NCI-H2029 treated with DMSO at 0.1 percent for 48 hours (cell line): Measurements from ENCODE around the gene AGT.
"Not testable (repeated sequence)": the region's sequence is repeated elsewhere in the genome, so short reads cannot be mapped to it uniquely, and the experiment has no call there.

Experiments
- DNase-seq: peaks from one replicate; lab custom pipeline; 2025; lab: John Stamatoyannopoulos, UW

AGT gene

GRCh38 chr1:230744382-230744781 lies 30.5 kb upstream of the AGT start:
- no peak for DNase-seq

DNA sequence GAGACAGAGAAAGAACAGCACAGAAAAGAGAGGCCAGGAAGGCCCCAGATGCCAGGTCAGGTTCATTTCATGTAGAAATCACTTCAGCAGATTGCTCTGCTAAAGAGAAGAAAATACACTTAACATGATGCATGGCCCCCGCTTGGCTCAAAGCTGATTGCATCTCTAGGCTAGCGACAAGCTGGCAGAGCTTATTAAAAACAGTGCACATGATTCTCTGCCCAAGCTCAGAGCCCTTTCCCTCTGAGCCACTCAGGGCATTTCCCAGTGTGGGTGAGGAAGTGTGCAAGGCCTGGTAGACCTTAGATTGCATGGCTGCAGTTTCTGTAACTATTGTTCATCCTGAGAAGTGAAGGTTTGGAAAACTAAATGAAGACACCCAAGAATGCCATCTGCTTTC lies 30.0 kb upstream of the AGT start:
- DNase-seq: no peak

DNA sequence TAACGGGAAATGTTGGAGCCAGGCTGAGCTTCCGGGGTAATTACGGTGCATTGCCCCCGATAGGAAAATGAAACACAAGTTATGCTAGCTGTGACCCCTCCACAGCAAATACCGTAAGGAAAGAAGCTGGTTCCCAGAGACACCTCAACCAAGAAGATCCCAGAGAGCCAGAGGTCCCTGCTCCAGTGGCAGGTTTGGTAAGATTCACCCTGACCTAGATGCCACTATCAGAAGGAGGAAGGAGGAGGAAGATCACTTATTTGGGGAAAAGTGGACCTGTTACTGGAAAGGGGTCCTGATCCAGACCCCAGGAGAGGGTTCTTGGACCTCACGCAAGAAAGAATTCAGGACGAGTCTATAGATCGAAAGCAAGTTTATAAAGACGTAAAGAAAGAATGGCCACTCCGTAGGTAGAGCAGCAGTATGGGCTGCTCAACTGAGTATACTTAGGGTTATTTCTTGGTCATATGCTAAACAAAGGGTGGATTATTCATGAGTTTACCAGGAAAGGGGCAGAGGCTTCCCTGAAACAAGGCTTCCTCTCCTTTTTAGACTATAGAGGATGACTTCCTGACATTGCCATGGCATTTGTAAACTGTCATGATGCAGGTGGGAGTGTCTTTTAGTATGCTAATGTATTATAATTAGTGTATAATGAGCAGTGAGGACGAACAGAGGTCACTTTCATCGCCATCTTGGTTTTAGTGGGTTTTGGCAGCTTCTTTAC lies 25.8 kb upstream of the AGT start:
- DNase-seq: no peak

GRCh38 chr1:230737622-230738262 lies 23.8 kb upstream of the AGT start:
- DNase-seq: no peak

DNA sequence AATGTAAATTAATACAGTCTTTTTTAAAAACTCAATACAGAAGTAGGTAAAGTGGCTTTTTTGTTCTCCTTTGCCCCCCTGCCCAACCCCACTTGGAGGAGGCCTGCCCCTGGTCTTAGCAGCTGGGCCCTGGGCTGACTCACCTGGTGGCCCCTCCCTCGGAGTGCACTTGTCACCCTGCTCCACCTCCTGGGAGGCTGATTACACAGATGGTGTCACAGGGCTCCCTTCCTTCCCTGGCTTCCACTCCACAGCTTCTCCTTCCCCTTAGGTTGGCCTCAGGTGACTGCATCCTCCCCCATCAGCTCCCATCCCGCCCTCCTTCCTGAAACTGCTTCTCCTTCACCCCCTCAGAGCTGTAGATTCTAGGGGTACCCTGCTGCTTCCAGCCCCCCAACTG lies 21.5 kb upstream of the AGT start:
- peak; percentile 33 for DNase-seq

GRCh38 chr1:230730977-230731376 lies 17.1 kb upstream of the AGT start:
- DNase-seq: peak; percentile 28

GRCh38 chr1:230728710-230729392 lies 14.9 kb upstream of the AGT start:
- no peak for DNase-seq

DNA sequence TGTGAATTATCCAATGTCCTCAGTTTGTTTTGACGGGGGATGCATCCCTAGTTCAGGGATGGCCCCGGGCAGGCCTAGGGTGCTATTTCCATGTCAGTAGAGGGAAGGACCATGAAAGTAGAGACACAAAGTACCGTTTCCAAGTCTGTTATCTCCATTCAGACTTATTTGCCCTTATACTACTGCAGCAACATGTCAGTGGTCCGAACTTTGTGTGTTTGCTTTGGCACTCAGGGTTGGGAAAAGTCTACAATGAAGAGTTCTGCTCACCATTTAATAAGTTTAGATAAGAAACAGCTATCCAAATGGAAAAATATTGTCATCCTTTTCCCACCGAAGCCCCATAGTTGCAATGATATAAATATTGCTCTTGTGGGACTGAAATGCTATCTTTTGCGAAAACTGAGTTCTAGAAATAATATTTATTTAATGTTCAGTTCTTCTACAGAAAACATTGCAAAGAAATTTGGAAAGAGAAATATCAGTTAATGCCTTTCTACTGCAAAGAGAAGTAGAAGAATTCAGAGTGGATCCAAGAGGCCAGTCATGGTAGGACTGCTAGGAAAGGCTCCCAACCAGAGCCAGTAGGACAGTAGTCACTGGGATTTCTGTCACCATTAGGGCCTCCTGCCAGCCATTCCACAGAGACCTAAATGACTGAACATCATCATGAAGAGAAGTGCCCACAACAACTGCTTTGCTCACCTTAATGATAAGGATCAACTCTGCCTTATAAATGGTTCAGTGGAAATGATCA lies 11.5 kb upstream of the AGT start:
- no peak for DNase-seq

- DNase-seq: not testable (repeated sequence)
Observed at GRCh38 chr1:230721849-230722522, 8.1 kb upstream of the AGT start.

GRCh38 chr1:230717251-230717650 lies 3.3 kb upstream of the AGT start:
- no peak for DNase-seq

DNA sequence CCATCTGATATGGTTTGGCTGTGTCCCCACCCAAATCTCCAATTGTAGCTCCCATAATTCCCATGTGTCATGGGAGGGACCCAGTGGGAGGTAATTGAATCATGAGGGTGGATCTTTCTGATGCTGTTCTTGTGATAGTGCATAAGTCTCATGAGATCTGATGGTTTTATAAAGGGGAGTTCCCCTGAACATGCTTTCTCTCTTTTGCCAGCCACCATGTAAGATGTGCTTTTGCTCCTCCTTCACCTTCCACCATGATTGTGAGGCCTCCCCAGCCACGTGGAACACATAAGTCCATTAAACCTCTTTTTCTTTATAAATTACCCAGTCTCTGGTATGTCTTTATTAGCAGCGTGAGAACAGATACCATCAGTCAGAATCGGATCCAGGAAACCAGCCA lies 2.5 kb upstream of the AGT start:
- DNase-seq: not testable (repeated sequence)

DNA sequence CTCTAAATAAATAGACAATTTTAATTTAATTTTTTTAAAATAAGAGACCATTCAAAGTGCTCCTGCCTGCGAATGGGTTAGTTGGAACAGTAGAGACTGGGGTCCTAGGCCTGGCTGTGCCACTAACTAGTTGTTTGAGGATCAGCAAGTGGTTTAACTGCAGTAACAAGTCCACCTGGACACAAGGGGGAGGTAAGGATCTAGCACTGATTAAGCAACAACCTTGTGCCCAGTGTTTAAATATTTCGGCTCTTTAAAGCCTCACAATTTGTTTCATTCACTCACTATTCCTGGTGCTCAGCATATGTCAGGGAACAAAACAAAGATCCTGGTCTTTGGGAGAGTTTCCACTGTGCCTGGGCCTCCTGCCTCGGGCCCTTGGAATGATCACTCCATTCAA lies 1.6 kb upstream of the AGT start:
- no peak for DNase-seq

- DNase-seq: no peak
Observed at GRCh38 chr1:230713547-230713914, 391 bp downstream of the AGT start.

DNA sequence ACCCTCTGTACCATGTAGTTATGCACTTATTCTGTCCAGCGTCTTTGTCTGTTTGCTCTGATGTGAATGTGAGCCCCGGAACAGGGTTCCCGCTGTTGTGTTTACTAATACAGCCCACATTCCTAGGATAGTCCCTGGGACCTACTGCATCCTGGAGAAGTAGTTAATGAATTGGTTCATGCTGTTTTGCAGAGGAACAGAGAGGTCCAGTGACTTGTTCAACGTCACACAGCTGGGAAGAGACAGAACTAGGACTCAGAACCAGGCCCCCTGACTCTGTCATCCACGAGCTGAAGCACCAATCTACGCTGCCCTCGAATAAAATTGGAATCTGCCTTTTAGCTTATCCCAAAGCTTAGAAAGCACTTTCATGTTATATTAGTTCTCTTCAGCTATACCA lies 784 bp downstream of the AGT start:
- DNase-seq: no peak

GRCh38 chr1:230712470-230712942 lies 1.4 kb downstream of the AGT start:
- no peak for DNase-seq

DNA sequence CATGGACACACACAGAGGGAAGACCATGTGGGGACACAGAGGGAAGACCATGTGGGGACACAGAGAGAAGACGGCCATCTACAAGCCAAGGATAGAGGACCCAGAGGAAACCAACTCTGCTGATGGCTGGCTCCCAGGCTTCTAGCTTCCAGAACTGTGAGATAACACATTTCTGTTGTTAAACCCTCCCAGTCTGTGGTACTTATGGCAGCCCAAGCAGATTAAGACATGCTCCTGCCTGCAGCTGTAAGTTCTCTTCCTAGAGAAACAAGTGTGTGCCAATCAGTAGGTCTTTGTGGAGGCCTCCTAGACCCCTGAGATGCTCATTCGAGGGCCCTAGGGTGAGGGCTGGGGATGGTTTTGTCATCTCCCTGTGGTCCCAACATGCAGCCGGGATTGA lies 2.7 kb downstream of the AGT start:
- no peak for DNase-seq

DNA sequence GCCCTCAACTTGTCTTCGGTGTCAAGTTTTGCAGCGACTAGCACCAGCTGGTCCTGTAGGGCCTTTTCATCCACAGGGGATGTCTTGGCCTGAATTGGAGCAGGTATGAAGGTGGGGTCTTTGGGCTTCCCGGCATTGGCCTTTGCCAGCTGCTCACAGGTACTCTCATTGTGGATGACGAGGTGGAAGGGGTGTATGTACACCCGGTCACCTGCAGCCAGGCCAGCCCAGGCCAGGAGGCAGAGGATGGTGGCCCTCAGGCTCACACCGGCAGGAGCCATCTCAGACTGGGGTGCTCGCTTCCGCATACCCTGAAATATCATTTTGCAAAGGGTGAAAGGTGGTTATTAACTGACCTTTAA lies 3.4 kb downstream of the AGT start:
- DNase-seq: no peak

GRCh38 chr1:230709619-230710542 lies 4.0 kb downstream of the AGT start:
- no peak for DNase-seq

DNA sequence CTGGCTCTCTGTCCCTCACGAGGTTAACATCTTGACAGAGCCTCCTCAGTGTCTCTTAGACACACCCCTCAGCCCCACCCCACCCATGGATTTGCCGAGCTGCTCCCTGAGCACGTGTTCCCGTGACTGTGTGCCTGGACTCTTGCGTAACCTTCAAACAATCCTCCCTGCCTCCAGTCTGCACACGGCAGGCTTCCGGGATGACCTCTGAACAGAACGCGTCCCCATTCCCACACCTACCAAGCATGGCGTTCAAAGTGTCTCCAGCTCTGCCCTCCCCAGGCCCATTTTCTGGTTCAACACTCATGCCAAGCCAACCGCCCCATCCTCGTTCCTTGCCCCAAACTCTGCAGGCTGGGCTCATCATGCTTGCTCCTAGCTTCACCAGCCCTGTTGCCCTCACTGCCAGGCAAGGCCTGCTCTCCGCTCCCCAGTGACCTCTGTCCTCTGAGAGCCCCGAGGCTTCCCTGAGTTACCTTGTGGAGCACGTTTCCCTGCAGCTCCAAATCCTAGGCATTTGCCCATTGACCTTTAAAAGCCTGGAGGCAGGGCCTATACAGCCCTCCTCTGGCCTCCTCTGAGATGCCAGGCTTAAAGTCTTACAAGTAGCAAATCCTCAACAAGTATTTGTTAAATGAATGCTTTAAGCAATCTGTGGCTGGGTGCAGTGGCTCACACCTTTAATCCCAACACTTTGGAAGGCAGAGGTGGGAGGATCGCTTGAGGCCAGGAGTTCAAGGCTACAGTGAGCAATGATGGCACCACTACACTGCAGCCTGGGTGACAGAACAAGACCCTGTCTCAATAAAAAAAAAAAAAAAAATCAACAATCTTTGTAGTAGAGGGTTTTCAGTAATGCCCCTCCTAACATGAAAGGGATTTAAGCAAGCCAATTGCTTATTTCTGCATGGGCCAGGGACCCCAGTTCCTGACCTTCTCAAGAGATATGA lies 5.0 kb downstream of the AGT start:
- DNase-seq: no peak
